Measurements from ENCODE around the gene SCARB1. TPM values are rescaled to one million over a fixed set of nuclear protein-coding genes. Genes with fewer than 3 reads are reported as not detected.

SCARB1 gene
- total RNA-seq, 1 donor from 2014 or later = 8.7 TPM

DNA sequence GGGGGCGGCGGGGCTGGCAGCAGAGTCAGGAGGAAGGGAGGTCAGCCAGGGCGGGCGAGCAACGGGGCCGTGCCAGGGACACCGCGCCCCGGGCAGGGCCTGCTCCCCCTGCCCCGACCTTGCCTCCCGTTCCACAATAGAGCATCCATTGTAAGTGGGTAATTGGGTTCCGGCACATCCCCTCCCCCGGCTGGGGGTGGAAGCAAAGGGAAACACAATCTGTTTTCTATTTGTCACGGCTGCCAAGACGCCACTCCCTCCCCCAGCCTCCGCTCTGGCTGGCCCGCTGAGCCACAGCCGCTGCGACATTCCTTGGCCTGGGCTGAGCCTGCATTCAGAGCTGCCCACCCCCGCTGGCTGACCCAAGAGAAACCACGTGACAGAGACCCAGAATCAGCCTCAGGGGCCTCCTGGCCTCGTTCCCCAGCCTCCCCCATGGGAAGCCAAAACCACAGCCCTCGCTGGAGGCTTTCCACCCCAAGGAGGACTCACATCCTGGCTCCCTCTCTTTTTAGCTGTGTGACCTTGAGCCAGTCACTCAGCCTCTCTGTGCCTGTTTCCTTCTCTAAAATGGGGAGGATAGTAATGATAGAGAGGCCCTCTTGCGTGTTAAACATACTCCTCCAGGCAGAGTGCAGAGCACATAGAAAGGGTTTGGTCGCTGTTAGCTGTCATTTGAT lies 117.6 kb downstream of the SCARB1 start:
- peak; percentile 90 for DNase-seq (ENCODE audit: low spot score)

DNA sequence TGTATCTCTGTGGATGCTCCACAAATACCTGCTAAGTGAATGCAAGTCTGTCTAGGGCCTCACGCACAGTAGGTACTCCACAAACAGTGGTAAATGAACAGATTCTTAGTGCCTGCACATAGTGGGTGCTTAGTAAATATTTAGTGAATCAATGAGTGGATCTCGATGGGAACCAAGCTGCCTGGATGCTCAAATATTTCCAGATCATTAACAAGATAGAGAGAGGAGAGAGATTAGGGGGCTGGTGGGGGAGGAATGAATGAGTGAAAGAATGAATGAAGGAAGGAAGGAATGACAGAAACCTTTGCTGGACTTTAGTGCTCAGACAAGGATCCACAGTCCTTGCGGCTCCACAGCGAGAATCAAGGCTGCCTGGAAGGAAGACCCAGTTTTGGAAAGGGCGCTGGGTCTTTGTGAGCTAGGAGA lies 118.2 kb downstream of the SCARB1 start:
- DNase-seq (ENCODE audit: low spot score) = no peak

DNA sequence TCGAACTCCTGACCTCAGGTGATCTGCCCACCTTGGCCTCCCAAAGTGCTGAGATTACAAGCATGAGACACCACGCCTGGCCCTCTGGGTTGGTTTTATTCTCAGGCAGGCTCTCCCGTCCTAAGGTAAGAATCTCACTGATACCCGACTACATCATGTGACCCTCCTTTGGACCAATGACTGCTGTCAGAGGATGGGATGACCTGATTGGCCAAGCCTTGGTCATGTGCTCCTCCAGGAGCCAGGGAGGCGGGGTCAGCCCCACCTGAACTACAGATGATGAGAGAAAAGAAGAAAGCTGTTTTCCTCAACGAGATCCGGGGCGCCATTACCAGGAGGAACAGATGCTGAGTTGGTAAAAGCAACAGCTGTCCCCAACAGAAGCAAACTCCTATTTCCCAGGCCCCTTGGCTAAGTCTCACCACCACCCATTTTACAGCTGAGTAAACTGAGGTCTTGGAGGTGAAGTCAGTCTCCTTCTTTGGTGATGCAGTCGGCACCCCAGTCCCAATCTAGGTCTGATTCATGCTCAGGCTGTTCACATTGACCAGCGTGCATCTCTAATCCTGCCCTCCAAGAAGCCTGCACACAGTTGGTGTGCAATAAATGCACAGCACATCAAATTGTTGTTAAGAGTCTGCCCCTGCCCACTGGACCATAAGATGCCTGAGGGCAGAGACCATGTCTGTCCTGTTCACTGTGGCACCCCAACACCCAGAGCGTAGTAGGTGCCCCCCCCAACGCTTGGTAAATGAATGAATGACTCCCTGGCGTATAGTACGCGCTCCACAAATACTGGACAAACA lies 118.8 kb downstream of the SCARB1 start:
- no peak for DNase-seq (ENCODE audit: low spot score)

DNA sequence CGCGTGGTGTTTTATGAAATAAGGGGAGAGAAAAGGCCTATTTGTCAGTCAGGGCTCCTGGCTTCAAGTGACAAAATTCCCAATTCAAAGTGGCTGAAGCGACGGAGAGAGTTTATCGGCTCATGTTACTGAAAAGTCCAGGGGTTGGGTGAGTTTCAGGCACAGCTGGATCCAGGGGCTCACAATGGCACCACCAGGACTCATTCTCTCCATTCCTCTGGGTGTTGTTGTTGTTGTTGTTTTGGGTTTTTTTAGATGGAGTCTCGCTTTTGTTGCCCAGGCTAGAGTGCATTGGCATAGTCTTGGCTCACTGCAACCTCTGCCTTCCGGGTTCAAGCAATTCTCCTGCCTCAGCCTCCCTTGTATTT lies 119.4 kb downstream of the SCARB1 start:
- no peak for DNase-seq (ENCODE audit: low spot score)

DNA sequence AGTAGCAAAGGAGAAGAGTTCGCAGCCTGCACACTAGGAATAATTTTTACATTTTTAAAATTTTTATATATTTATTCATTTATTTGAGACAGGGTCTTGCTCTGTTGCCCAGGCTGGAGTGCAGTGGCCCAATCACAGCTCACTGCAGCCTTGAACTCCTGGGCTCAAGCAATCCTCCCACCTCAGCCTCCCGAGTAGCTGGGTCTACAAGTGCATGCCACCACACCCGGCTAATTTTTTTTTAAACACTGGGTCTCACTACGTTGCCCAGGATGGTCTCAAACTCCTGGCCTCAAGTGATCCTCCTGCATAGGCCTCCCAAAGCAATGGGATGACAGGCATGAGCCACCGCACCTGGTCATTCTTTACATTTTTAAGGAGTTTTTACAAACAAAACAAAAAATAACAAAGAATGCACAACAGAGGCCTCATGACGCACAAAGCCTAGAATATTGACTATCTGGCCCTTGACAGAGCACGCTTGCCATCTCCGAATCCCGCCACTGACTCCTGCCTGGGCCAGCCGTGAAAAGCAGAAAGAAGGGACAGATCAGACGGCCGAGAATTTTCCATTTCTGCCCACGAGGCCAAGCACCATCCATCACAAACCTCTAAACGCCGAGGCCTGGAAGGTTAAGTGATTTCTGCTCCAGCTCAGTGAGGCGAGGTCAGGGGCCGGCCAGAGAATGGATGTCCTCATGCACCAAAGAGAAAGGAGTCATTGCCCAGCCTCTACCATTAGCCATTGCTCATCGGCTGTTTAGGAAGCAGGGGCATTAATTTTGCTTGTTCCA lies 120.0 kb downstream of the SCARB1 start:
- DNase-seq (ENCODE audit: low spot score) = no peak

DNA sequence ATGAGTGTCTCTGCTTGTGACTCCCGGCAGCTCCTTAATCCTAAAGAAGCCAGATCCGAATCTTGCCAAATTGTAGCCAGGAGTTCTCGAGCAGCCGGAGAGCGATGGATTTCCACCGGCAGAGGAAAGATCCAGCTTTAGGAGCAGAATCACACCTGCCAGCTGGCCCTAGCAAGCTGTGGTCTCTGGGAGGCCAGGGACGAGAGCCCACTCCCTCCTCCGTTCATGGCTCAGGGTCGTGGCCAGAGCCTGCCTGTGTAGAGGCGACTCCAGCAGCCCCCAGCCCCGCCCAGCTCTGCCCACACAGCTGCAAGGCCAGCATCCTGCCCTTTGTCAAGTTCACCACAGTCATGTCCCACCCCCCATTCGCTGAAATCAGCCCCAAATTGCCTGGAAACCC lies 121.0 kb downstream of the SCARB1 start:
- no peak for DNase-seq (ENCODE audit: low spot score)

DNA sequence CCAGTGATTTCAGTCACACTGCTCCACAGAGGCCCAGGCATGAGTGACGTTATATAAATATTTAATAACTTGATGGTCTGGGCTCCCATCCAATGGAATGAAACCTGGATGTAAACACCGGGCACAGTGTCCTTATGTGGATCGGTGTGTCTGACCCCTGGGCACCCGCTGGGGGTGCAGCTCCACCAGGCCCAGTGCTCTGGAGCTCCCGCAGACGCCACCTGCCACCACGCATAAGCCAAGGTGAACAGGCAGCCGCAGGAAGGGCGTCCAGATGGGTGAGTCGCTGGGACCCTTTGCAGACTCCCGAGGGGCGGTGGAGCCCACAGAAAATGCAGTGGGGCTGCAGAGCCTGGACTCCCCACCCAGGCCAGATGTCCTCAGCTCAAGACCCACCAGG lies 121.6 kb downstream of the SCARB1 start:
- DNase-seq (ENCODE audit: low spot score) = no peak

DNA sequence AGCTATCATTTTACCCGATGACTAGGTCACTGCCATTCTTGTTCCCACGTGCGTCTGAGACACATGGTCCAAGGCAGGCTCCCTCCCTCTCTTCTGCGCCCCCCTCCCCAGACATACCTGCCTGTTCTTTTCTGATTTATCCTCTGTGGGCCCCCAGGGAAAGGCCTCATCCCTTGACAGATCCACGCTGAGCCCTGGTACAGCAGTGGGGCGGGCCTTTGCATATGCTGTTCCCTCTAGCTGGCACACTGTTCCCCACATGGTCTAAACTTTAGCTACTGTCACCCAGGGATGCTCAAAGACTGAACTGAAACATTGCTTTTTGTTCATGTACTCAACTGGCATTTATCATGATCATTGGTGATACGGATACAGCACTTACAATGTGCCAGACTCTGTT lies 122.5 kb downstream of the SCARB1 start:
- DNase-seq (ENCODE audit: low spot score) = no peak

DNA sequence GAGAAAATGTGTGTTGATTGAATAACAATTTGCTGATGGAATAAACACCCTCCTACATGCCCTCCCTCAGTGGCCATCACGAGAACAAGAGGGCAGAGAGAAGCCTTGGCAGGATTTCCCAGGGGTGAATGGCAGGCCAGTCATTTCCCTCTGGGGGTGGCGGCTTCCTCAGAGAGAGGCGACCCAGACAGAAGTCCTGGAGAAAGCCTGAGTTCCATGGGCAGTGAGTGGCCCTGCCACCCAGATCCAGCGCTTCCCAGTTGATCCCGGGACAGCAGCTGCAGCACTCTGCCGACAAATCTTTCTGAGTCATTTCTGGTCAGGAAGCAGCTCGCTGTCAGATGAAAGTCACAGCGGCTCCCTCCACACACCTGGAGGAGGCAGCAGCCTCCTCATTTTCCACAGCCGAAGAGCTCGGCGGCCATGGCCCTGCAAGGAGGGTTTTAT lies 123.0 kb downstream of the SCARB1 start:
- DNase-seq (ENCODE audit: low spot score) = no peak

DNA sequence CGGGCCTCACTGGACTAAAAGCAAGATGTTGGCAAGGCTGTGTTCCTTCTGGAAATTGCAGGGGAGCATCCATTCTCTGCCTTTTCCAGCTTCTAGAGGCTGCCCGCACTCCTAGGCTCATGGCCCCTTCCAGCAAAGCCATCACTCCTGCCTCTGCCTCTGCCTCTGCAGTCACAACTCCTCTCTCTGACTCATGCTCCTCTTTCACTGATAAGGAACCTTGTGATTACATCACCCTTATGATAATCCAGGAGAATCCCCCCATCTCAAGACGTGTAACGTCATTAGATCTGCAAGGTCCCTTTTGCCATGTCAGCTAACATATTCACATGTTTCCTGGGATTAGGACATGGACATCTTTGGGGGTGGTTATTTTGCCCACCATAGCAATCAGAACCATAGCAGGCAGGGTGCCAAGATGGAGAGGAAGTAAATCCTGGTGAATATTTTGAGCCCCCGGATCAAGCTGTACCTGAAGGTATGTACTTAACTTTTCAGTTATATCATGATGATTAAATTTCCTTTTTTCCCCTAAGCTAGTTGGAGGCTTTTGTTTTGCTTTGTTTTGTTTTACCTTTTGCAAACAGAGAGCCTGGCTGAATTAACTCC lies 123.6 kb downstream of the SCARB1 start:
- DNase-seq (ENCODE audit: low spot score) = no peak

DNA sequence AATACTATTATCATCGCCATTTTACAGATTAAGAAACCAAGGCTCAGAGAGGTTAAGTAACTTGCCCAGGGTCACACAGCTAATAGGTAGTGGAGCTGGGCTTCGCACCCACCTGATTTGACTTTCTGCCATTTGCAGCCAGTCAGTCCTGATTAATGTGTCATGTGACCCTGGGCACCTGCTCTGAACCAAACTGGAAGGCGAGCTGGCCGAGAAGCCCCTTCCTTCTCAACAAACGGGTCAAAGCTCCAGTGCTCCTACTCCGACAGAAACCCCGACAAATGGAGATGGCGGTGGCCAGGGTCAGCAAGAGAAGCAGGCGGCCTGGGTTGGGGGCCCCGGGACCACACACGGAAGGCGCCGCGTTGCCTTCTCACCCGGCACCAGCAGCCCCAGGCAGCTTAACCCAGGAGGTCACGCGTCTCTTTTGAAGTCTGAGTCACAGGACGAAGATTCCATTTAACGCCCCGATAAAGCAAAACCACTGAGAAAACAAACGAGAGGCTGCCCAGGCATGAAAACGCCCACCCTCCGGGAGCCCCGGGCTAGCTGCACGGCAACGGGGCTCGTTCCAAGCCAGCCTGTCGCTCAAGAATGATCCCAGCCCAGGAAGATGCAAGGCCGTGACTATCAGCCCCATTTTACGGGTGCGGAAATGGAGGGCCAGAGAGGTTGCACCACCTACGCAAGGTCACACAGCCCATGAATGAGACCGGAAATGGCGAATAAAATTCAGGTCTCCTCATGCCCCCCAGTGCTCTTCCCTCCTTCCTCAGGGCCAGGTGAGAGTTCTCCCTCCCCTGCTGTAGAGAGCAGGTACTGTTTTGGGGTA lies 124.8 kb downstream of the SCARB1 start:
- DNase-seq (ENCODE audit: low spot score) = peak; percentile 39

DNA sequence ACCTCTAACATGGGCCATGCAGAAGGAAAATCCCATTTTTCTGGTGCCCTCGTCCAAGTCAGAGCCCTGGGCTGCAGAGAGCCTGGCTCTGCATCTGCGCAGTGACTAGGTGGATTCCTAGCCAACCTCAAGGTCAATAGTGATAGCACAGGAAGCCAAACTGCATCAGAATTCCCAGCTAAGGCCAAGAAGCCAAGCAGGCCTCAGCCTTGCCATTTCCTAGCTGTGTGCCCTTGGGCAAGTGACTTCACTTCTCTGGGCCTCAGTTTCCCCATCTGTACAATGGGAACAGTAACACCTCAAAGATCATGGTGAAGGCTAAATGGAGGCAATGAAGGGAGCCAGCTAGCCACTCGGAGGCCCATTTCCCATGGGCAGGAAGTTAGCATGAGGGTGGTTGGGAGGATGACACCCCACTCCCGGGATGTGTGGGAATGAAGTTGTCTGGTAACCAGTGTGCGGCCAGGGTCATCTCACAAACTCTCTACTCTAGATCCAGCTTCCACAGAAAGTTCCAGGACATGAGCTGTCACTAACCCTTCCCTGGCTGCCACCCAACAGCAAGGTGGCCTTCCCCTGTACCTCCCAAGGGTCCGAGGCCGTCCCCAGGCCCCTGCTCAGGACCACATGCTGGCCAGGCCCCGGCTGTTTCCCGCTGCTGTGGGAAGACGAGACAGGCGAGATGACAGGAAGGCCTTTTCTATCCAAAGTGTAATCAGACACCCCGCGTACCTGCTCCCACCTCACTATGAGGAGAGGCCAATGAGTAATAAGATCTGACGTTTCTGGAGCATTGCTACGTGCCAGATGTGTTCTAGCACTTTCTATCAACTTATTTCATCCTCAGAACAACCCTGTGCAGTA lies 125.7 kb downstream of the SCARB1 start:
- no peak for DNase-seq (ENCODE audit: low spot score)

DNA sequence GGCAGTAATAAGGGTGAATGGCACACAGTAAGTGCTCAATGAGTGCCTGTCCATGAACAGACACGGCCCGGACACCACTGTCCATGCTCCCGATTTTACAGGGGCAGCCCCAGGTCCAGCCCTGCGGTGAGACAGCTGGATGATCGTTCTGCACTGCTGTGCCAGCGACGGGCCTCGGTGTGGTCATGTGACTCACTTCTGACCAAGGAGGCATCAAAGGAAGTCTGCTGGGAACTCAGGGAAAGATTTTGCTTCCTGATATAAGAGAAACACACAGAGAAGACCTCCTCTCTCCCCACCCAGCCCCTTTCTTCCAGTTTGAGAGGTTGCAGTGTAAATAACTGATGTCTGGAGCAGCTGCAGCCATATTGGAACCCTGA lies 126.6 kb downstream of the SCARB1 start:
- no peak for DNase-seq (ENCODE audit: low spot score)

DNA sequence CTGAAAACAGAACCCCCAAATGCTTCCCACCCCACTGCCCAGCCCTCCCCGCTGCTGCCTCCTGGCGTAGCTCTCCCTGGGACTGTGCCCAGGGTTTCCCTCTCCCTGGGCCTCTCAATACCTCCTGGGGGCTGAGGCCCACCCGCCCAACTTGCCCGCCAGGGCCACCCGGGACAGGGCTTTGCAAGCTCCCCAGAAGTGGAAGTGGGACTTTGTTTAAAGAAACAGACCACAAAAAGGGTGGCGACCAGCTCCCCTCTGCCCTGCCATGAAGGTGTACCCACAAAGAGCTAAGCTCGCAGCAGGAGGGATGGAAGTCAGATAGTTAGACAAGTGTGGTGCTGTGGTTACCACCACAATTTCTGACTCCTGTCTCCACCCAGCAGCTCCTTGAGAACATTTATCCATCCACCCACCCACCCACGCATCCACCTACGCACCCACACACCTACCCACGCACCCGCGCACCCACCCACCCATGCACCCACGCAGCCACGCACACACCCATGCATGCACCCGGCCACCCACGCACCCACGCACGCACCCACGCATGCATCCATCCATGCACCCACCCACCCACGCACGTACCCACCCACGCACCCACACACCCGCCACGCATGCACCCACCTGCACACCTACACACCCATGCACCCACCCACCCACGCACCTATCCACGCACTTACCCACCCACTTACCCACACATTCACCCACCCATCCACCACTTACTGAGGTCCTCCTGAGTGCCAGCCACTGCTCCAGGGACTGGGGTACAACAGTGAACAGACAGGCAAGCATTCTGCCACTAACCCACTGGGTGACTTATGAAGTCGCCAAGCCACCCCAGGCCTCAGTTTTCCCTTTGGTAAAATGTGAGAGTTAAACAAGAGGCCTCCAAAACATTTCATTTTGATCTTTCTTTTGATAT lies 127.3 kb downstream of the SCARB1 start:
- no peak for DNase-seq (ENCODE audit: low spot score)

DNA sequence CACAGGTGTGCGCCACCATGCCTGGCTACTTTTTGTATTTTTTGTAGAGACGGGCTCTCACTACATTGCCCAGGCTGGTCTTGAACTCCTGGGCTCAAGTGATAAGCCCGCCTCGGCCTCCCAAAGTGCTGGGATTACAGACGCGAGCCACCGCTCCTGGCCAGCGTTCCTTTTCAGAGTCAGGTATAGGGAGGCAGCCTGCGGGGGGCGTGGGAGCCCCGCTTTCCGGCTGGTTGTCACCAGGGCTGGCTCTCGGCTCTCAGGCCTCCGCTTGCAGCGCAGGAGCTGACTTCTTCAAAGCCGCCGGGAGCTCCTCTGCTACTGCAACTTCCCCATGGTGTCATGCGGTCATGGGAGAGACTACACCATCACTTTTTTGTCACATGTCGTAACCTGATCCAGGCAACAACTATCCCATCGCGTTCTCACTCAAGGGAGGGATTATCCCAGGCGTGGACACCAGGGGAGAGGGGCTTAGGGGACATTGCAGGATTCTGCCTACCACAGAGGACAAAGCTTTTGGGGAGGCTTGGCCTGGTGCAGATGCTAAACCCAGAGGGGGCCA lies 129.4 kb downstream of the SCARB1 start:
- DNase-seq (ENCODE audit: low spot score) = no peak

DNA sequence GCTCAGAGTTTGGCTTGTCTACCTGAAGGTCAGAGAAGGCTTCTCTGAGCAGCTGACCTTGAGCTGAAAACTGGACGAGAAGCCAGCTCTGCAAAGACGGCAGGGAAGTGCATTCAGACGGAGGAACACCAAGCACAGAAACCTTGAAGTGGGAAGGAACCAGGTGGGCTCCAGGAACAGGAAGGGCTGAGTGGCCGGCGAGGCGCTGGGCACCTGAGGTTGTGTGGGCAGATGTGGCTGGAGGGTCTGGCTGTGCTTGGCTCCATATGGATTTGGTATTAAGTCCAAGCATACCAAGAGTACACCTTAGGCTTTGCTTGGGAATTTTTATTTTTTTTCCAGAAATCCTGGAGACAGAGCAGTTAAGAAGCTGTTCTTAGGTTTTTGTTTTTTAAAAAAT lies 130.6 kb downstream of the SCARB1 start:
- DNase-seq (ENCODE audit: low spot score) = no peak

DNA sequence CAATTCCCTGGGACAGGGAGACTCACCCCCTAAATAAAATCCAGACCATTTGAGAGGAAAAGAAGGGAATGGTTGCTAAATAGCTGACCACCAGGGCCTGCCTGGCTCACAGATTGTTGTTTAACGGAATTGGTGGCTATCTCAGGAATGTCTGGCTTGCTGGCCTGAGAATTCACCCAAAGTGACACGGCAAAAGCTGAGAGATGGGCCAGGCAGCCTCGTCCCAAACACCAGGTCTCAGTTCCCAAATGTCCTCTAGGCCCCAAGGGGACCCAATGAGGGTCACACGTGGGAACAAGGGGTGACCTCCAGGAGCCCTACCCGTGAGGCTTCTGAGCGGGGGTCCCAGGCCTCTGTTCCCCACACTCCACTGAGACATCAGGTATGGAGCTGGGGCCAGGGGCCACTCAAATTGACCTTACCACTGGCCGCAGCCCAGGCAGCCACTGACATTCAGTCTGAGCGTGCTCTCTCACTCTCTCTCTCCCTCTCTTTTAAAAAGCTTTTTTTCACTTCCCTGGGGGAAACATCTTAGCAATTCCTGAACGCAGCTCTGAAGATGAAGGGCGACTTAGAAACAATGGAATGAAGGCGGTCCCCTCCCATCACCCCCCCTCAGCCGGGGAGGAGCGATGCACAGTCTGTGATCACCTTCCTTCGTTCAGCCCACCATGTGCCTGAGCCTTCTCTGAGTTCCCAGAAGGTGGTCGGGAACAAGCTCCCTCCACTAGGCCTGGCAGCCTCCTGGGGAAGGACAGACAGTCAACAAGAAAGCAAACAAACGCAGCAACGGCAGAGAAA lies 131.2 kb downstream of the SCARB1 start:
- no peak for DNase-seq (ENCODE audit: low spot score)

DNA sequence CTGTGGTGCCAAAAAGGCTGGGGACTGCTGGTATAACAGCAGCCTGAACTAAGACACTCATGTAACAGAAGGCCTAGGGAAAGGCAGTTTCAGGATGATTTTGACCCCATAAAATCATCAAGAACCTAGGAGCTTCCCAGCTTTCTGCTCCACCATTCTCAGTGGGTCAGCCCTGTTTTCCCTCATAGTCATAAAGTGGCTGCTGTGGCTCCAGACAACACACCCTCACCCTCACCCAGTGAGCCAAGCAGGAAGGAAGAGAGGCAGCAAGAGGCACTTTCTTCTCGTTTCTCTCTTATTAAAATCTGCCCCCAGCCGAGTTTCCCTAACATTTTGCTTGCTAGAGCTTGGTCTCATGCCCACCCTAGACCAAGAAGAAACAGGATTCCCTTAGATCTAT lies 131.8 kb downstream of the SCARB1 start:
- DNase-seq (ENCODE audit: low spot score) = no peak
